HG03280 (cell line): ENCODE measurements around the gene EBI3.
"Not testable (repeated sequence)": the region's sequence is repeated elsewhere in the genome, so short reads cannot be mapped to it uniquely, and the experiment has no call there.

Source experiments
- ATAC-seq: cut with Tn5 transposase; IDR thresholded peaks from one replicate; pipeline ENCODE4 v1.9.1; 2021; ENCODE audit warnings: mild to moderate bottlenecking, moderate library complexity; ENCODE audit not compliant: unreplicated experiment

The EBI3 gene

GRCh38 chr19:4199699-4200293, 29.5 kb upstream of the EBI3 start:
- no peak for ATAC-seq

GRCh38 chr19:4200940-4201542, 28.3 kb upstream of the EBI3 start:
- no peak for ATAC-seq

GRCh38 chr19:4201798-4202197, 27.5 kb upstream of the EBI3 start:
- no peak for ATAC-seq

- no peak for ATAC-seq
Observed at GRCh38 chr19:4206818-4207484, 22.4 kb upstream of the EBI3 start.

- ATAC-seq: no peak
Observed at GRCh38 chr19:4208385-4209094, 20.8 kb upstream of the EBI3 start.

GRCh38 chr19:4210166-4210731, 19.1 kb upstream of the EBI3 start:
- no peak for ATAC-seq

GRCh38 chr19:4213116-4213515, 16.2 kb upstream of the EBI3 start:
- ATAC-seq: no peak

GRCh38 chr19:4215807-4216206, 13.5 kb upstream of the EBI3 start:
- ATAC-seq: no peak

- ATAC-seq: no peak
Observed at GRCh38 chr19:4216846-4217245, 12.5 kb upstream of the EBI3 start.

GRCh38 chr19:4217429-4218264, 11.7 kb upstream of the EBI3 start:
- ATAC-seq: no peak

- not testable (repeated sequence) for ATAC-seq
Observed at GRCh38 chr19:4218523-4218922, 10.8 kb upstream of the EBI3 start.

GRCh38 chr19:4220188-4220587, 9.1 kb upstream of the EBI3 start:
- no peak for ATAC-seq

- no peak for ATAC-seq
Observed at GRCh38 chr19:4224470-4224869, 4.9 kb upstream of the EBI3 start.

GRCh38 chr19:4225885-4226284, 3.4 kb upstream of the EBI3 start:
- ATAC-seq: no peak

- ATAC-seq: no peak
Observed at GRCh38 chr19:4227771-4228170, 1.6 kb upstream of the EBI3 start.

GRCh38 chr19:4228765-4229178, 551 bp upstream of the EBI3 start:
- ATAC-seq: no peak

- ATAC-seq: not testable (repeated sequence)
Observed at GRCh38 chr19:4230237-4230636, 914 bp downstream of the EBI3 start.

GRCh38 chr19:4231521-4231920, 2.2 kb downstream of the EBI3 start:
- ATAC-seq: not testable (repeated sequence)

GRCh38 chr19:4232139-4232538, 2.8 kb downstream of the EBI3 start:
- not testable (repeated sequence) for ATAC-seq

- ATAC-seq: no peak
Observed at GRCh38 chr19:4232614-4233281, 3.4 kb downstream of the EBI3 start.
